HepG2 (cell line): ENCODE measurements around the gene SYMPK. TPM values are rescaled to one million over a fixed set of nuclear protein-coding genes. Genes with fewer than 3 reads are reported as not detected.

Source experiments
- CSRNP1 ChIP-seq: sonication (generic); formaldehyde crosslinking; IDR thresholded peaks from 2 replicates; pipeline ENCODE4 v1.8.1; 2023; ENCODE audit warnings: mild to moderate bottlenecking, missing genetic modification reagents
- CSRNP2 ChIP-seq: sonication (generic); formaldehyde crosslinking; conservative IDR thresholded peaks from 2 replicates; pipeline ENCODE4 v1.8.0; 2022; ENCODE audit warnings: low read depth, missing genetic modification reagents
- KLF15 ChIP-seq: sonication (generic); formaldehyde crosslinking; IDR thresholded peaks from 2 replicates; pipeline ENCODE4 v1.8.1; 2023; ENCODE audit warnings: borderline replicate concordance, mild to moderate bottlenecking, inconsistent platforms, missing genetic modification reagents, mixed read lengths
- NR2F2 ChIP-seq: IDR thresholded peaks from 2 replicates; pipeline ENCODE4 v1.6.1; 2012; ENCODE audit warnings: low read depth, inconsistent platforms, borderline replicate concordance
- SMARCE1 ChIP-seq: fragments of 450-650 bp; IDR thresholded peaks from 2 replicates; pipeline ENCODE4 v1.6.1; 2017; ENCODE audit warnings: borderline replicate concordance
- TIGD3 ChIP-seq: sonication (generic); formaldehyde crosslinking; IDR thresholded peaks from 2 replicates; pipeline ENCODE4 v1.5.1; 2020; ENCODE audit warnings: mild to moderate bottlenecking, missing genetic modification reagents, borderline replicate concordance
- ZBTB2 ChIP-seq: sonication (generic); formaldehyde crosslinking; IDR thresholded peaks from 2 replicates; pipeline ENCODE4 v1.8.0; 2022; ENCODE audit warnings: low read depth, missing genetic modification reagents
- ZBTB33 ChIP-seq: sonication (generic); formaldehyde crosslinking; IDR thresholded peaks from 2 replicates; pipeline ENCODE4 v1.4.0; 2020; ENCODE audit warnings: missing genetic modification reagents
- ZBTB7B ChIP-seq: sonication (generic); formaldehyde crosslinking; IDR thresholded peaks from 2 replicates; pipeline ENCODE4 v1.4.0; 2020; ENCODE audit warnings: missing genetic modification reagents
- ZNF407 ChIP-seq: sonication (generic); formaldehyde crosslinking; IDR thresholded peaks from one replicate; pipeline ENCODE4 v1.5.1; 2020; ENCODE audit warnings: mild to moderate bottlenecking, missing genetic modification reagents; ENCODE audit errors: not compliant biosample characterization
- ZNF674 ChIP-seq: sonication (generic); formaldehyde crosslinking; IDR thresholded peaks from 2 replicates; pipeline ENCODE4 v1.5.0; 2020; ENCODE audit warnings: low read depth, mild to moderate bottlenecking, missing genetic modification reagents
- ZNF772 ChIP-seq: sonication (generic); formaldehyde crosslinking; IDR thresholded peaks from 2 replicates; pipeline ENCODE4 v1.5.0; 2020; ENCODE audit warnings: mild to moderate bottlenecking, missing genetic modification reagents
- polyA plus RNA-seq, 8 experiments: library from polyadenylated mRNA; depleted of rRNA in 3 of 8; stranded (reverse) in 7 of 8; unstranded in 1 of 8; fragments of >200 nt; fragmentation: Illumina TruSeq in 4 of 8; extraction: Trizol in 4 of 8; gene quantifications; 2 replicates each; pipeline versions ENCODE4 v1.2.1 to v1.2.3, GENCODE V29; 2011 to 2016; ENCODE audit warnings: low read depth in 4 of 8, missing spikeins in 1 of 8, mixed read lengths in 1 of 8; ENCODE audit not compliant: insufficient read depth in 1 of 8
- total RNA-seq, 5 experiments: library from RNA; depleted of rRNA; stranded (reverse); fragments of >200 nt; fragmentation: Illumina TruSeq; extraction: Trizol; gene quantifications; 2 replicates each; pipeline ENCODE4 v1.2.3, GENCODE V29; 2016; ENCODE audit warnings: low read depth in 1 of 5

SYMPK gene
- total and polyA plus RNA-seq, 2 of the 13 experiments (the other 11 are each of a cell fraction or from before 2014, with no cell fraction given) = 21.9 to 55.7 TPM

- 0 out of 2 replicates have a peak, but pooled peaks have one; percentile 42 for TF ChIP-seq ZNF772 (CRISPR knock-in tag)
- no peak for TF ChIP-seq NR2F2
- TF ChIP-seq ZBTB7B (CRISPR knock-in tag) = no peak
- no peak for TF ChIP-seq ZNF407 (CRISPR knock-in tag)
- TF ChIP-seq CSRNP1 (CRISPR knock-in tag) = no peak
- 0 out of 2 replicates have a peak, but pooled peaks have one; percentile 9 for TF ChIP-seq KLF15 (CRISPR knock-in tag)
- TF ChIP-seq ZBTB33 = no peak
- TF ChIP-seq SMARCE1 = no peak
- TF ChIP-seq ZBTB2 (CRISPR knock-in tag) = no peak
- TF ChIP-seq TIGD3 (CRISPR knock-in tag) = no peak
- no peak for TF ChIP-seq CSRNP2 (CRISPR knock-in tag)
- TF ChIP-seq ZNF674 (CRISPR knock-in tag) = no peak; the same call in 1 of the 2 replicates
Measured at GRCh38 chr19:45767410-45767880, 95.5 kb downstream of the SYMPK start (continued).
